CD14-positive monocyte (primary cell): ENCODE data around the gene GRK4. TPM values are rescaled to one million over a fixed set of nuclear protein-coding genes. Genes with fewer than 3 reads are reported as not detected.
A peak's percentile ranks its signal among the peaks of the same experiment; 100 is the strongest.

Source experiments
- DNase-seq, 3 donors: peaks; one replicate each; pipeline ENCODE4 v3.0.0-alpha.2; 2011 to 2022
- H2AFZ ChIP-seq: 2 replicates; pipeline ENCODE4 v1.6.0; 2012; ENCODE audit warnings: mild to moderate bottlenecking, low read depth, low read length, inconsistent platforms; ENCODE audit not compliant: insufficient read depth, poor library complexity, severe bottlenecking
- H3K27ac ChIP-seq, 2 donors: 1 replicate in 1 of 2; 2 replicates in 1 of 2; pipeline ENCODE4 v1.5.1; 2012 to 2013; ENCODE audit warnings: low read length in 2 of 2, control low read depth in 1 of 2, inconsistent platforms in 1 of 2, low read depth in 1 of 2, mild to moderate bottlenecking in 1 of 2
- H3K27me3 ChIP-seq, 2 donors: one replicate each; pipeline versions ENCODE4 v1.6.0 to v1.6.1; 2011 to 2013; ENCODE audit warnings: low read length in 2 of 2; ENCODE audit not compliant: control insufficient read depth in 2 of 2, insufficient read depth in 2 of 2
- H3K36me3 ChIP-seq, 2 donors: replicated peaks in 1 of 2; 1 replicate in 1 of 2; 2 replicates in 1 of 2; pipeline versions ENCODE4 v1.5.1 to v1.6.1; 2012 to 2013; ENCODE audit warnings: low read length in 2 of 2, control low read depth in 1 of 2, inconsistent platforms in 1 of 2, mild to moderate bottlenecking in 1 of 2; ENCODE audit not compliant: insufficient read depth in 2 of 2, control insufficient read depth in 1 of 2
- H3K4me1 ChIP-seq, 2 donors: 1 replicate in 1 of 2; 2 replicates in 1 of 2; pipeline versions ENCODE4 v1.5.1 to v1.6.1; 2012 to 2013; ENCODE audit warnings: low read length in 2 of 2, control low read depth in 1 of 2, inconsistent platforms in 1 of 2, mild to moderate bottlenecking in 1 of 2, moderate library complexity in 1 of 2; ENCODE audit not compliant: insufficient read depth in 2 of 2, control insufficient read depth in 1 of 2
- H3K4me2 ChIP-seq: replicated peaks from 2 replicates; pipeline ENCODE3; 2012; ENCODE audit warnings: low read length, moderate library complexity, mild to moderate bottlenecking; ENCODE audit not compliant: poor library complexity, severe bottlenecking; ENCODE audit errors: extremely low read depth
- H3K4me3 ChIP-seq, 3 experiments: fragments of 200-600 bp in 1 of 3; sonication (generic) in 1 of 3; replicated peaks in 1 of 3; 1 replicate in 2 of 3; 2 replicates in 1 of 3; pipeline ENCODE4 v1.5.1; 2011 to 2013; ENCODE audit warnings: low read length in 3 of 3, mild to moderate bottlenecking in 3 of 3, control low read depth in 2 of 3, low read depth in 2 of 3, inconsistent platforms in 1 of 3, moderate library complexity in 1 of 3
- H3K79me2 ChIP-seq: 2 replicates; pipeline ENCODE4 v1.6.0; 2012; ENCODE audit warnings: mild to moderate bottlenecking, control low read depth, inconsistent platforms, low read length, moderate library complexity; ENCODE audit not compliant: insufficient read depth
- H3K9ac ChIP-seq: 2 replicates; pipeline ENCODE4 v1.6.0; 2017; ENCODE audit warnings: low read length, mild to moderate bottlenecking; ENCODE audit not compliant: insufficient read depth, poor library complexity, severe bottlenecking
- H3K9me3 ChIP-seq, 2 donors: replicated peaks in 1 of 2; 1 replicate in 1 of 2; 2 replicates in 1 of 2; pipeline versions ENCODE4 v1.5.1 to v1.6.1; 2012 to 2013; ENCODE audit warnings: low read length in 2 of 2, control low read depth in 1 of 2; ENCODE audit not compliant: control insufficient read depth in 1 of 2, insufficient read depth in 1 of 2
- H4K20me1 ChIP-seq: 2 replicates; pipeline ENCODE4 v1.6.0; 2012; ENCODE audit warnings: mild to moderate bottlenecking, low read length, control low read depth, moderate library complexity; ENCODE audit not compliant: insufficient read depth
- H3K27ac Mint-ChIP-seq, 7 donors: one replicate each; pipeline ENCODE4 v1.8.0; 2020; ENCODE audit warnings: mild to moderate bottlenecking in 7 of 7, mixed read lengths in 7 of 7, moderate library complexity in 6 of 7, inconsistent platforms in 2 of 7
- H3K27me3 Mint-ChIP-seq, 3 donors: one replicate each; pipeline ENCODE4 v1.8.0; 2021 to 2022; ENCODE audit warnings: low read depth in 3 of 3, mild to moderate bottlenecking in 3 of 3, mixed read lengths in 3 of 3, moderate library complexity in 3 of 3, inconsistent platforms in 1 of 3
- H3K36me3 Mint-ChIP-seq, 2 donors: one replicate each; pipeline ENCODE4 v1.8.0; 2020; ENCODE audit warnings: mixed read lengths in 2 of 2, inconsistent platforms in 1 of 2, mild to moderate bottlenecking in 1 of 2
- H3K4me1 Mint-ChIP-seq: one replicate; pipeline ENCODE4 v1.8.0; 2020; ENCODE audit warnings: mild to moderate bottlenecking, mixed read lengths
- H3K4me3 Mint-ChIP-seq, 2 donors: one replicate each; pipeline ENCODE4 v1.8.0; 2020; ENCODE audit warnings: mild to moderate bottlenecking in 2 of 2, mixed read lengths in 2 of 2, moderate library complexity in 1 of 2
- H3K9me3 Mint-ChIP-seq, 7 donors: one replicate each; pipeline ENCODE4 v1.8.0; 2020 to 2022; ENCODE audit warnings: mixed read lengths in 7 of 7, mild to moderate bottlenecking in 6 of 7, moderate library complexity in 6 of 7, inconsistent platforms in 2 of 7
- WGBS: methylation state at CpG from one replicate; pipeline ENCODE4 v1.1.5; 2013; ENCODE audit warnings: missing lambda C conversion rate; ENCODE audit not compliant: insufficient coverage; 5-methylcytosine and 5-hydroxymethylcytosine counted together
- intact Hi-C, 2 donors: fragments of 100-400 bp; cut with micrococcal nuclease; formaldehyde crosslinking; loops; one replicate each; pipeline versions ENCODE4 v1.15.0 to v1.15.1; 2023
- polyA plus RNA-seq, 3 donors: library from polyadenylated mRNA; depleted of rRNA in 1 of 3; unstranded in 2 of 3; stranded (reverse) in 1 of 3; fragments of 300-500 nt in 2 of 3; fragments of >200 nt in 1 of 3; fragmentation: Illumina TruSeq in 2 of 3; gene quantifications; 1 replicate in 2 of 3; 2 replicates in 1 of 3; pipeline ENCODE4 v1.2.3, GENCODE V29; 2012 to 2021
- TF ChIP-seq, protein P1 (sequence below): fragments of 200-600 bp; IDR thresholded peaks from one replicate; pipeline ENCODE4 v1.8.0; 2022; ENCODE audit warnings: antibody characterized with exemption, mild to moderate bottlenecking

Gene GRK4
- polyA plus RNA-seq, 3 donors: 1.1 to 1.2 (median 1.2) TPM

DNA sequence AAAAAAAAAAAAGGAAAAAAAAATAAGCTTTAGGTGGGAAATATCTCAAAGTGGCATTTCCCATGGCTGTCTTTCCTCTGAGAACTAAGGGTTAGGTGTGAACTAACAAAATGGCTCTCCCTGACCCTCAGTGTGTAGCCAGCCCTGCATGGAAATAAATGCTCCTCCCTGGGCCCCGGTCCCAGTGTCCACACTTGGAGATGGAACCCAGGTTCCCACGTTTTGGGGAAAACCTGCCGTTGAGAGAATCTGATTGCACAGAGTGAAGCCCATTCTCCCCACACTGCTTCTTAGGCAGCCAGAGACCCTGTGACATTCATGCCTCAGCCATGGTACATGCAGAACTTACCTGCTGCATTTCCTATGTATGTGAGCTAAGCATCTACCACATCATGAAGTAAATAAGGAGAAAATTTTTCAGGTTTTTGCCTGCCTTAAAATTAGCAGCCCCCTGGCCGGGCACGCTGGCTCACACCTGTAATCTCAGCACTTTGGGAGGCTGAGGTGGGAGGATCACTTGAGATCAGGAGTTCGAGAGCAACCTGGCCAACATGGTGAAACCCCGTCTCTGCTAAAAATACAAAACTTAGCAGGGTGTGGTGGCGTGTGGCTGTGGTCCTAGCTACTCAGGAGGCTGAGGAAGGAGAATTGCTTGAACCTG is 76.5 kb downstream of the GRK4 start:
- H3K4me3 Mint-ChIP-seq: no peak overlapping the region
- Histone ChIP-seq H3K4me2 (no peak overlapping the region), H3K27ac (no peak overlapping the region)

DNA sequence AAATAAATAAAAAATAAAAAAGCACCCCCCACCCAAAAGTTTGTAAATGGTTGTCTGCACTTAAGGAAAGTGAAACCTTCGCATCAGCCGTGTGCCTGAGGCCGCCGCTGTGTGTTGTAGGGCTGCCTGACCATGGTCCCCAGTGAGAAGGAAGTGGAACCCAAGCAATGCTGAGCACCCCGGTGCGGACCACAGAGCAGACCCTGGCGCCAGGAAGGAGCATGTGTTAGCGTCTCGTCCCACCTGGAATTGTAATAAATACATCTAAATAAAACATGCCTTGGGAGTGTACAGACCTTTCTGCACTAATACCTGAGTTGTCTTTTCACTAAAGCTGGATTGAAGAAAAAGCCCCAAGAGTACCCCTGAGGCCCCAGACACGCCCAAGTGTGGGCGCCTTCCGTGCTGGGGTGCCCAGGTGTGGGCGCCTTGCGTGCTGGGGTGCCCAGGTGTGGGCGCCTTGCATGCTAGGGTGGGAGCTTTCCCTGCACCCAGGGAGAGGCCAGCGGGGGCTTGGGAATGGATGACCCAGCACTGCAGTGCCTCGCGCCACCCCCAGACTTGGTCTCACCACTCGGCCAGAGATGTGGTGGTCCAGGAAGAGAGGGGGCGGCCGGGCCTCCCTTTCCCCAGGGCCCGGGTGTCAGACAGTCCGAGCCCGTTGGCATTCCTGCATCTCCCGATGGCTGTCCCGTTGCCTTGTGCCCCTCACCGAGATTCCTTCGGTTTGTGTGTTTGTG is 77.3 kb downstream of the GRK4 start:
- Histone ChIP-seq H3K4me3 (peak overlapping the region; percentile 35 to 77 (median 58)), H3K4me2 (peak overlapping the region; percentile 80), H2AFZ (peak overlapping the region; percentile 67), H3K9me3 (peaks cover 0 to 2% of the 10 kb centered on the region in 2 donors), H3K36me3 (no peaks in the 10 kb centered on the region), H3K9ac (peak overlapping the region; percentile 91), H4K20me1 (no peaks in the 10 kb centered on the region), H3K27ac (peak overlapping the region in 1 of 2 donors; percentile 98), H3K4me1 (peaks cover 44 to 64% of the 10 kb centered on the region in 2 donors), H3K27me3 (peaks cover 0 to 3% of the 10 kb centered on the region in 2 donors), H3K79me2 (peaks cover 13% of the 10 kb centered on the region)
- TF ChIP-seq, protein P1, sequence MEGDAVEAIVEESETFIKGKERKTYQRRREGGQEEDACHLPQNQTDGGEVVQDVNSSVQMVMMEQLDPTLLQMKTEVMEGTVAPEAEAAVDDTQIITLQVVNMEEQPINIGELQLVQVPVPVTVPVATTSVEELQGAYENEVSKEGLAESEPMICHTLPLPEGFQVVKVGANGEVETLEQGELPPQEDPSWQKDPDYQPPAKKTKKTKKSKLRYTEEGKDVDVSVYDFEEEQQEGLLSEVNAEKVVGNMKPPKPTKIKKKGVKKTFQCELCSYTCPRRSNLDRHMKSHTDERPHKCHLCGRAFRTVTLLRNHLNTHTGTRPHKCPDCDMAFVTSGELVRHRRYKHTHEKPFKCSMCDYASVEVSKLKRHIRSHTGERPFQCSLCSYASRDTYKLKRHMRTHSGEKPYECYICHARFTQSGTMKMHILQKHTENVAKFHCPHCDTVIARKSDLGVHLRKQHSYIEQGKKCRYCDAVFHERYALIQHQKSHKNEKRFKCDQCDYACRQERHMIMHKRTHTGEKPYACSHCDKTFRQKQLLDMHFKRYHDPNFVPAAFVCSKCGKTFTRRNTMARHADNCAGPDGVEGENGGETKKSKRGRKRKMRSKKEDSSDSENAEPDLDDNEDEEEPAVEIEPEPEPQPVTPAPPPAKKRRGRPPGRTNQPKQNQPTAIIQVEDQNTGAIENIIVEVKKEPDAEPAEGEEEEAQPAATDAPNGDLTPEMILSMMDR: no peak
- WGBS: 68% methylated on average over 17 of the region's 28 CpGs
- Mint-ChIP-seq H3K4me1 (peaks cover 50% of the 10 kb centered on the region), H3K27ac (peak overlapping the region in 6 of 7 donors; percentile 58 to 95 (median 90)), H3K4me3 (peak overlapping the region; percentile 84 to 91), H3K27me3 (peaks cover 8 to 41% (median 18%) of the 10 kb centered on the region in 3 donors), H3K9me3 (peaks cover 0 to 4% (median under 1%) of the 10 kb centered on the region in 7 donors), H3K36me3 (no peaks in the 10 kb centered on the region)
- DNase-seq: peak; percentile 10 to 27 (median 19)
- intact Hi-C loops: no loop called here

More for the DNA sequence above, 76.5 kb downstream of the GRK4 start:
- no peaks in the 10 kb centered on the region for H3K36me3 Mint-ChIP-seq
- WGBS: 96% methylated on average over 4 of the region's 8 CpGs
- Histone ChIP-seq H3K4me1 (peaks cover 36 to 56% of the 10 kb centered on the region in 2 donors), H2AFZ (no peak overlapping the region), H4K20me1 (no peaks in the 10 kb centered on the region), H3K27me3 (peaks cover 0 to 3% of the 10 kb centered on the region in 2 donors), H3K36me3 (no peaks in the 10 kb centered on the region), H3K9me3 (no peaks in the 10 kb centered on the region), H3K79me2 (peaks cover 13% of the 10 kb centered on the region), H3K9ac (no peak overlapping the region), H3K4me3 (no peak overlapping the region)
- peak overlapping the region in 1 of 7 donors; percentile 90 for H3K27ac Mint-ChIP-seq
- peaks cover 42% of the 10 kb centered on the region for H3K4me1 Mint-ChIP-seq
- H3K27me3 Mint-ChIP-seq: peaks cover 8 to 46% (median 18%) of the 10 kb centered on the region in 3 donors
- intact Hi-C loops: no loop called here
- TF ChIP-seq, protein P1: no peak
- no peak for DNase-seq
- H3K9me3 Mint-ChIP-seq: peaks cover 0 to 1% (median 0%) of the 10 kb centered on the region in 7 donors
